Measurements from ENCODE around the gene GPX4.
A peak's percentile ranks its signal among the peaks of the same experiment; 100 is the strongest.

Gene GPX4

DNA sequence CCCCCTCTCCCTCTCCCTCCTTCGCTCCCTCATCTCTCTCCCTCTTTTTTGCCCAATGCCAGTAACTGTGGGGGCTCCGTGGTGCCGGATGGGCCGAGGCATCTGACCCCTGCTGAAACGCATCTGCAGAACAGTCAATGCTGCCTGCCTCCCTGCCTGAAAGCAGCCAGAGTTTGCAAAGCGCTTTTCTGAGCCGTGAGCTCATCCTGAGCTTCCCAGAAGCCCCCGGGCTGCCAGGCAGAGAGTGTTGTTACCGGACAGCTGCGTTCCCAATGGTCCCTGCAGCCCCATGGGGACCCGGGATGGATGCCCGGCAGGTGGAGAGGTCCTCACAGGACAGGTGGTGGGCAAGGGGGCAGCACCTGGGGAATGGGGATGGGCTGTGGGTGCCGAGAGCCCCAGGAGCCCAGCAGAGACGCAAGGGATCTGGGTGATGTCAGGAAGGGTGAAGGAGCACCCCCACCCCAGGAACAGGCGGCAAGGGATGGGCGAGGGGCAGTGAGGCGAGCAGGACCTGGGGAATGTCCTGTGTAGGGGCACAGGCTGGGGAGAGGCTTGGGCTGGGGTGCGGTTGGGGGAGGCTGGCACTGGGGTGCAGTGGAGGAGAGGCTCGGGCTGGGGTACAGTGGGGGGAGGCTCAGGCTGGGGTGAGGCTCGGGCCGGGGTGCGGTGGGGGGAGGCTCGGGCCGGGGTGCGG lies 33.0 kb downstream of the GPX4 start:
- peak overlapping the region; percentile 78 for H3K27ac Mint-ChIP-seq
- ATAC-seq: no peak

DNA sequence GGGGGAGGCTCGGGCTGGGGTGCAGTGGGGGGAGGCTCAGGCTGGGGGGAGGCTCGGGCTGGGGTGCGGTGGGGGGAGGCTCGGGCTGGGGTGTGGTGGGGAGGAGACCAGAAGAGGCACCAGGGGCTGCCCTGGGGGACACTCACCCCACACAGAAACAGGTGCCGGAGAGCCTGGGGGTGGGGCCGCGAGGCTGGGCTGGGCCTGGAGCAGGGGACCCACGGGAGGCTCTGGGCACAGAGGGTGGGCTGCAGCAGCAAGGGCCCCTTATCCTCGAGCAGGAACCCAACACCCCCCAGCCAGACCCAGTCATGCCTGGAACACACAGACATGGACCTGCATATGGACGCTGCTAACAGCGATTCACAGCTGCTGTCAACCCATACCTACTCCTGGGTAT lies 34.3 kb downstream of the GPX4 start:
- H3K4me3 Mint-ChIP-seq: no peak overlapping the region
- ATAC-seq (no peak), DNase-seq (ENCODE audit: low spot score in 2 of 2) (no peak)
- H3K4me1 Mint-ChIP-seq: peaks cover 32% of the 10 kb centered on the region
- peaks cover 32% of the 10 kb centered on the region for H3K36me3 Mint-ChIP-seq
- no peaks in the 10 kb centered on the region for H3K9me3 Mint-ChIP-seq
- H3K27ac Mint-ChIP-seq: no peak overlapping the region

More for the DNA sequence above, 33.0 kb downstream of the GPX4 start:
- peaks cover 32% of the 10 kb centered on the region for H3K4me1 Mint-ChIP-seq
- H3K36me3 Mint-ChIP-seq: peaks cover 40% of the 10 kb centered on the region
- no peaks in the 10 kb centered on the region for H3K9me3 Mint-ChIP-seq
- no peak overlapping the region for H3K4me3 Mint-ChIP-seq
- no peak for DNase-seq (ENCODE audit: low spot score in 2 of 2)

DNA sequence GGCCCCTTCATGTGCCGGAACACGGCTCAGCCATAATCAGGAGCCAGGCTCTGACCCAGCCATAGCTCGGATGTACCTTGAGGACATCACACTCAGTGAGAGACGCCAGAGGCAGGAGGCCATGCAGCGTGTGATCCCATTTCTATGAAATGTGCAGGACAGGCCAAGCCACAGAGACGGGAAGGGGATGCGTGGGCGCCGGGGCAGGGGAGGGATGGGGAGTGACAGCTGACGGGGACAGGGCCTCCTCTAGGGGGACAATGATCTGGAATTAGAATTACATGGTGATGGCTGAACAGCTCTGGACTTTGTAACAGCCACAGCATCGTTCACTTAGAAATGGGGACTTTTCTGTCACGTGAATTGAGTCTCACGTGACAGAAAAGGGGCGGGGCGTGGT lies 35.3 kb downstream of the GPX4 start:
- Mint-ChIP-seq H3K27ac (peak overlapping the region; percentile 64), H3K4me3 (no peak overlapping the region), H3K36me3 (peaks cover 33% of the 10 kb centered on the region), H3K4me1 (peaks cover 24% of the 10 kb centered on the region), H3K9me3 (no peaks in the 10 kb centered on the region)
- ATAC-seq (no peak), DNase-seq (ENCODE audit: low spot score in 2 of 2) (no peak)

DNA sequence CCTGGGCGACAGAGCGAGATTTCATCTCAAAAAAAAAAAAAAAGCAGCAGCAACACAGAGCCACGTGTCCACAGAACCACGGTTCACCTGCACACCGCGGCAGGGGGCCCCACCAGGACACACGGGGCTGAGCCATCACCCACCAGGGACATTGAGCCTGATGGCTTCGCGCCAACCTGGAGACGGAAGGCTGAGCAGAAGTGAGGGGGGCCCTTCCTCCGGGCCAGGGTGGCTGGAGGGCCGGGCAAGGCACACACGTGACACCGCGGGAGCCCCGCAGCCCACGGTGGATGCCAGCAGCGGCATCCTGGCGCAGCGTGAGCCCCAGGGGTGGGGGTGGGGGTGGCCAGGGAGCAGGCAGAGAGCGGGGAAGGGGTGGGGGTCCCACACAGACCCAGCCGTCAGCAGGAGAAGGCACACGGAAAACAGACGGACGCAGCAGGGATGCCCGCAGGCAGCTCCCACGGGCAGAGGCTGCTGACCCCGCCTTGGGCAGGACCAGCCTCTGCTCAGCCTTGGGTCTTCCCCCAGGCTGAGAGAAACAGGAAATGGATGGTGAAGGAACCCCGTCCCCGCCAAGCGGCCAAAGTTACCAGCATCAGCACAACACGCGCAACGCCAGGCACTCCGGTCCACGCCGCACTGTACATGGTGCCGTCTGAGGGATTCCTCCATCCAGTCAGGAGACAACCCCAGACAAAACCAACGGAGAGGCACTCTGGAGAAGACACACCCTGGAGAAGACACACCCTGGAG lies 36.7 kb downstream of the GPX4 start:
- Mint-ChIP-seq H3K27ac (peak overlapping the region; percentile 64), H3K4me3 (no peak overlapping the region), H3K36me3 (peaks cover 44% of the 10 kb centered on the region), H3K4me1 (peaks cover 28% of the 10 kb centered on the region), H3K9me3 (no peaks in the 10 kb centered on the region)
- DNase-seq (ENCODE audit: low spot score in 2 of 2) (no peak), ATAC-seq (no peak)

DNA sequence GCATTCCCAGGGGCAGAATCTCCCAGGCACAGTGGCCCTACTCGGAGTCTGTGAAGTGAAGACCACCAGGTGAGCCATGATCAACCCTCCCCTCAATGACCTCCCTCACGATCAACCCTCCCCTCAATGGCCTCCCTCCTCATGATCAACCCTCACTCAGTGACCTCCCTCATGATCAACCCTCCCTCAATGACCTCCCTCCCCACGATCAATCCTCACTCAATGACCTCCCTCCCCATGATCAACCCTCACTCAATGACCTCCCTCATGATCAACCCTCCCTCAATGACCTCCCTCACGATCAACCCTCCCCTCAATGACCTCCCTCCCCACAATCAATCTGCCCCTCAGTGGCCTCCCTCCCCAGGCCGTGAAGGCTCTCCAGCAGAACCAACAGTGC lies 38.1 kb downstream of the GPX4 start:
- H3K36me3 Mint-ChIP-seq: peaks cover 47% of the 10 kb centered on the region
- no peaks in the 10 kb centered on the region for H3K9me3 Mint-ChIP-seq
- no peak for DNase-seq (ENCODE audit: low spot score in 2 of 2)
- H3K4me1 Mint-ChIP-seq: peaks cover 17% of the 10 kb centered on the region
- no peak overlapping the region for H3K4me3 Mint-ChIP-seq
- H3K27ac Mint-ChIP-seq: peak overlapping the region; percentile 20
- peak; percentile 50 for ATAC-seq

DNA sequence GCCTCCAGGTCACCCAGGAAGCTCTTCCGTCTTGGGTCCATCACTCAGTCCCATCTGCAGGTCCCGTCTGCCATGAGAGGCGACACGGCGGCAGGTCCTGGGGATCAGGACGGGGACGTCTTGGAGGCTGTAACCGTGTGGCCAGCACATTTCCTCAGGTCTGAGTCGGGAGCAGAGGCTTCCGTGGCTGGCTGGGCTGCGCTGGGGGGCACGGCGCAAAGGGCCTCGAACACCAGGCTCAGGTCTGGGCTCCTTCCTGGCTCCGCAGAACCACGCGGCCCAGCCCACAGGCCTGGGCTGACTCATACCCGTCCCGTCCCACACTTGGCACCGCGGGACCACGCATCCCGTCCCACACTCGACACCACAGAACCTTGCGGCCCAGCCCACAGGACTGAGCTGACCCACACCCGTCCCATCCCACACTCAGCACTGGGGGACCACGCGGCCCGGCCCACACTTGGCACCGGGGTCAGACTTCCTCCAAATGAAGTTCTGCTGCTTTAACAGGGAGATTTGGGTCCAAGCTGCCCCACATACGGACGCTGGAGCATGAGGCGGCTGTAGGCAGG lies 40.1 kb downstream of the GPX4 start:
- DNase-seq (ENCODE audit: low spot score in 2 of 2): no peak
- H3K27ac Mint-ChIP-seq: peak overlapping the region; percentile 89
- peaks cover 17% of the 10 kb centered on the region for H3K4me1 Mint-ChIP-seq
- H3K36me3 Mint-ChIP-seq: peaks cover 57% of the 10 kb centered on the region
- no peak overlapping the region for H3K4me3 Mint-ChIP-seq
- no peaks in the 10 kb centered on the region for H3K9me3 Mint-ChIP-seq
- no peak for ATAC-seq

DNA sequence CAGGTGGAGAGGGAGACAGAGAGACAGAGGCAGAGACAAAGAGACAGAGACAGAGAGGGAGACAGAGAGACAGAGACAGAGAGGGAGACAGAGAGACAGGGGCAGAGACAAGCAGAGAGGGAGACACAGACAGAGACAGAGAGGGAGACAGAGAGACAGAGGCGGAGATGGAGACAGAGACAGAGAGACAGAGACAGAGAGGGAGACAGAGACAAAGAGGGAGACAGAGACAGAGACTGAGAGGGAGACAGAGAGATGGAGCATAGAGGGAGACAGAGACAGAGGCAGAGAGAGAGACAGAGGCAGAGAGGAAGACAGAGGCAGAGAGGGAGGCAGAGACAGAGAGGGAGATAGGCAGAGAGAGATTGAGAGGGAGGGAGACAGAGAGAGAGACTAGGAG lies 40.9 kb downstream of the GPX4 start:
- H3K27ac Mint-ChIP-seq: peak overlapping the region; percentile 89

DNA sequence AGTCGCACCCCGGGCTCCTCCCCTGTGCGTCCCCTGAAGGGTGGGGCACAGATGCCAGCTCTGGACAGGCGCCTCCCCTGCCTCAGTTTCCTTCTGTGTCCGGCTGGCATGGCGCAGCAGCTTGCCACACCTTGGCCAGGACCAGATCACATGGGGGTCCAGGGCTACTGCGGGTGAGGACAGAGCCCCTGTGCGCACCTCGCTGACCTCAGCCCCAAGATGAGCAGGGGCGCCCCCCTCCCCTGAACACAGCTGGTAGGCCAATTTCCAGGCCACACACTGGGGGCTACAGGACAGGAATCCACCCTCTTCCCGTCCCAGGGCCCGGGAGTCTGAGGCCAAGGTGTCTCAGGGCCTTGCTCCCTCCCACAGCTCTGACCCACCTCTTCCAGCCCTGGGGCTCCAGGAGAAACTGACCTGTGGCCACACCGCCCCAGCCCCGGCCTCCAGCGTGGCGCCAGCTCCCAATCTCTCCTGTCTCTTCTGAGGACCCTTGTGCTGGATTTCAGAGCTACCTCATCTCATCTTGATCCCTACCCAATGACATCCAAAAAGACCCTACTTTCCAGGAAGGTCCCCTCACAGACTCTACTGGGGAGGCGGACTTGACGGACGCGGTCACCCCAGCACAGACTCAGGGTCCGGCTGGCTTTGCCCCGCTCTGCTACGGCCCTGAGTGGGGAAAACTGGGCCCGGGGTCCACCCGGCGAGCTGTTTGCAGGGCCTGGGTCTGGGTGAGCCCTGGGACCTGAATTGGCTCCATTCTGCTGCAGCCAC lies 42.0 kb downstream of the GPX4 start:
- peaks cover 46% of the 10 kb centered on the region for H3K36me3 Mint-ChIP-seq
- H3K9me3 Mint-ChIP-seq: no peaks in the 10 kb centered on the region
- H3K27ac Mint-ChIP-seq: peak overlapping the region; percentile 89
- H3K4me3 Mint-ChIP-seq: no peak overlapping the region
- peaks cover 15% of the 10 kb centered on the region for H3K4me1 Mint-ChIP-seq
- ATAC-seq (no peak), DNase-seq (ENCODE audit: low spot score in 2 of 2) (no peak)

More for the DNA sequence above, 40.9 kb downstream of the GPX4 start:
- ATAC-seq (no peak), DNase-seq (ENCODE audit: low spot score in 2 of 2) (no peak)
- H3K9me3 Mint-ChIP-seq: no peaks in the 10 kb centered on the region
- peaks cover 18% of the 10 kb centered on the region for H3K4me1 Mint-ChIP-seq
- no peak overlapping the region for H3K4me3 Mint-ChIP-seq
- H3K36me3 Mint-ChIP-seq: peaks cover 54% of the 10 kb centered on the region

DNA sequence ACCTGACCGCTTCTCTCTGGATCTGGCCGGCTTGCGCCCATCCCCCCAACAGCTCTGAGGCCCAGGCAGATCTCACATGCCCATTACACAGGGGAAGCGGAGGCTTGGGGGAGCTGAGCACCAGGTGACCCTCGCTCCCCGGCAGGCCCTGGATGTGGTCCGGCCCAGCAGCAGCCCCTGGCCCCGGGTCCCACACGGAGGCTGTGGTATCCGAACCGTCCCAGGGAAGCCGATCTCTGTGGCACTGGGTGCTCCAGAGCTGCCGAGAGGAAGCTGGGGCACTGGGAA lies 42.6 kb downstream of the GPX4 start:
- H3K9me3 Mint-ChIP-seq: no peaks in the 10 kb centered on the region
- no peak for DNase-seq (ENCODE audit: low spot score in 2 of 2)
- H3K27ac Mint-ChIP-seq: peak overlapping the region; percentile 89
- peaks cover 15% of the 10 kb centered on the region for H3K4me1 Mint-ChIP-seq
- H3K36me3 Mint-ChIP-seq: peaks cover 41% of the 10 kb centered on the region
- H3K4me3 Mint-ChIP-seq: no peak overlapping the region
- ATAC-seq: no peak

DNA sequence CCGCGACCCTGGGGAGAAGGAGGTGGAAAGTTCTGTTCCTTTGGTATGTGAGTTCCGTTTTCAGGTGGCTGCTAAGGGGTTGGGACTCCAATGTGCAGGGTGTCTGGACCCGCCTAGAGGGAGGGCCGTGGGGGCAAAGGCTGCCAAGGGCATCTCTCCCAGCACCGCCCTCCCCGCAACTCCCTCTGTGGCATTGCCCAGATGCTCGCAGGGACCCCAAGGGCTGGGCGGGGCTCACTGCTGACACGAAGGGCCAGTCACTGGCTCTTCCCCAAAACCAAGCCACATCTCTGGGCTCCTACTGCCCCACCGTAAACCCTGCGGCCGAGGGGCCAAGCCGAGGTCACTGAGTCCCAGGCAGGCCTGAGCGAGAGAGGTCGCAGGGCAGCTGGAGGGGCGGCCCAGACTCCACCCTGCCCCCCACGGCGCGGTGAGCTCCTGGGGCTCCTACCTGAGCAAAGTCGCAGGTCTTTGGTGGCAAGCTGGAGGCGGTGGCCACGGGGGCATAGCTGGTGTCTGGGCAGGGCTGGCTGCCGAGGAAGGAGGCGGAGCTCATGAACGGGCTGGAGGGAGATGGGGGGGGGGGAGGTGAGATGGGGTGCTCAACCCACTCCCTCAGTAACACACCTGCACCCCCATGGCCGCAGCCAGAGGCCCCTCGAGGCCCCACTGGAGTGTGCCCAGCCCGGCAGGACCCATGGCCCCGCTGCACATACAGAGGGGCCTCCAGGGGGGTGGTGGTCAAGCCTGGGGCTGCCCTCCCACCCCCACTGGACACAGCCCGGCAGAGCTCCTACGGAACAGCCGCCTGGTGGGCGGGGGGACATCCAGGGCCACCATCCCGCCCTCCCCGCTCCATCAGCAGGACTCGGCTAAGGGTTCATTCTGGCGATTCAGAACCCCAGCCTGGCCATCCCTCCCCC lies 43.3 kb downstream of the GPX4 start:
- Mint-ChIP-seq H3K9me3 (no peaks in the 10 kb centered on the region), H3K36me3 (peaks cover 44% of the 10 kb centered on the region), H3K4me1 (peaks cover 15% of the 10 kb centered on the region), H3K4me3 (no peak overlapping the region), H3K27ac (no peak overlapping the region)
- no peak for DNase-seq (ENCODE audit: low spot score in 2 of 2)
- no peak for ATAC-seq

DNA sequence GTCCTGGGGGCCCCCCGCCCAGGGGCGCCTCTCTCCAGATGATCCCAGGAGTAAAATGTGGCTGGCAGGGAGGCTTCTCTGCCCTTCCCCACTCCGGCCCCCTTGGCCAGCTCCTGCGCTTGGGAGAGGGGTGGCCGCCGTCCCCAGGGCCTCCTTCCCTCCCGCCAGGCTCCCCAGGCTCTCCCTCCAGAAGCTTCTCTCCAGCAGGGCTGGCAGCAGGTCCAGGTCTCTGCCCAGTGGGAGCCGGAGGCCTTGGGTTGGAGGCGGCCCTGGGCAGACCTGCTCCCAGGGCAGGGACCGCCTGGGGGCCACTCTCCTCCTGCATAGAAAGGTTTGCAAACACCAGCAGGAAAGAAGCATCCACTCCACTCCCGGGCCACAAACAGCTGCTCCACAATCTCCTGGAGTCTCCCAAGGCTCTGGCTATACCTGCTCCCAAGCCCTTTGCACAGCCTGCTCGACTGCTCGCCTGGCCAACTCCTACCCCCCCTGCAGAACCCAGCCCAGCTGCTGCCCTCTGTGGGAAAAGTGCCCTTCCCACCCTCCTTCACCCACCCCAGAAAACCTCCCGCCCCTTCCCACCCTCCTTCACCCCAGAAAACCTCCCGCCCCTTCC lies 44.2 kb downstream of the GPX4 start:
- ATAC-seq: no peak
- DNase-seq (ENCODE audit: low spot score in 2 of 2): no peak
- H3K36me3 Mint-ChIP-seq: peaks cover 51% of the 10 kb centered on the region
- H3K9me3 Mint-ChIP-seq: no peaks in the 10 kb centered on the region
- peaks cover 15% of the 10 kb centered on the region for H3K4me1 Mint-ChIP-seq
- H3K27ac Mint-ChIP-seq: no peak overlapping the region
- H3K4me3 Mint-ChIP-seq: no peak overlapping the region

DNA sequence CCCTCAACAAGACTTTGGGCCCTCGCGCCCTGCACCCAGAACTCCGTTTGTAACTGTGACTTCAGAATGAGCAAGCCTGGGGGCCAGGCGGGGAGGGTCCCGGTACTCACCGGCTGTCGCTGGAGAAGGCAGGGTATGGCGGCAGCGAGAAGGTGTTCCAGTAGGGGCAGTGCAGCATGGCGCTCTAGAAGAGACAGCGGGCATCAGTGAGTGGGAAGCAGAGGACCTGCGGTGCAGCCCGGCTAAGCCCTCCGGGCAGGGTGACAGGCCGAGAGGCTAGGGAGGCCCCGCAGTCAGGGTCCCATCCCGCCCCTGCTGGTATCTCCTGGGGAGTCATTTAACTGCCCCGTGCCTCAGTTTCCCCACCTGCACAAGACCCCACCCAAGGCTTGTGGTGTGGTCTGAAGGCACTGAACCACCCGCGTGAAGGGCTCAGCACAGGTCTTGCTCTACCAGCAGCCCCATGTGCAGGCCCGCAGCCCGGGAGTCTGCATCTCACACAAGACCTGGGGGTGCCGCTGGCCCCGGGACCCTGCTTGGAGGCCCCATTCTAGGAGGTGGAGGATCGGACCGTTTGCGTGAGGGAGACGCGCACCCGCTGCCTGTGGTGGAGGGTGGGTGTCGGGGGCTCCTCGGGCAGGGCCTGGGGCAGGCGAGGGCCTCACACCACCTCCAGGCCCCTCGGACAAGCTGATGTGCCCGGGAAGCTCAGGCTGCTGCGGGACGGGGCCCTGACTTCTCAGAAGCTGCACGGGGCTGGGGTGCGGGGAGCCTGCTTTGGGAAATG lies 45.7 kb downstream of the GPX4 start:
- Mint-ChIP-seq H3K36me3 (peaks cover 47% of the 10 kb centered on the region), H3K9me3 (no peaks in the 10 kb centered on the region), H3K4me1 (peaks cover 11% of the 10 kb centered on the region), H3K27ac (no peak overlapping the region), H3K4me3 (no peak overlapping the region)
- DNase-seq (ENCODE audit: low spot score in 2 of 2) (no peak), ATAC-seq (no peak)

DNA sequence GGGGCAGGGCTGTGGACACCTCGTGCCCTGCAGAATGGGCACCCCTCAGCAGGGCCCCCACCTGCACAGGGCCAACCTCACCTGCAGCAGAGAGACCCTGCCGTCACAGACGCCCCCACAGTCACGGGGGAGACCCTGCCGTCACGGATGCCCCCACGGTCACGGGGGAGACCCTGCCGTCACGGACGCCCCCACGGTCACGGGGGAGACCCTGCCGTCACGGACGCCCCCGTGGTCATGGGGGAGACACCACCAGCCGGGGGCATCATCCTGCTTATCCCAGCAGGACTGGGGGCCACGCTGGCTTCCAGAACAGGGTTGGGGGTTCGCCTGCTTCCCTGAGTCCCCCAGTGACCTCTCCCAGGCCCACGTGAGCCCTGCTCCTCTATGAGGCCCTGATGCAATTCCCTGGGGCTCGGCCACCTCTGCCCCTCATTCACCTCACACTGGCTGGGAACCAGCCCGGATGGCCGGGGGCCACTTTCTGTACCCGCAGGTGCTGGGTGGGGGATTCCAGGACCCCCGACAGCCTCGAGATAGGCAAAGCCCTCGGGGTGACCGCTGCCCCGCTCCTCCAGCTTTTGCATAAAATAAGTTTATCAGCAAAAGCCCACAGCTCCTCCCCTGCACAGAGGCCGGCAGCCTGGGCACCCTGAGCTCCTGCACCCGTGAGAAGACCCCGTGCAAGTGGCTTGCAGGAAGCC lies 46.7 kb downstream of the GPX4 start:
- H3K36me3 Mint-ChIP-seq: peaks cover 37% of the 10 kb centered on the region
- ATAC-seq (no peak), DNase-seq (ENCODE audit: low spot score in 2 of 2) (no peak)
- H3K9me3 Mint-ChIP-seq: no peaks in the 10 kb centered on the region
- H3K27ac Mint-ChIP-seq: no peak overlapping the region
- H3K4me1 Mint-ChIP-seq: peaks cover 4% of the 10 kb centered on the region
- H3K4me3 Mint-ChIP-seq: no peak overlapping the region

Measured in stimulated activated effector memory CD8-positive, alpha-beta T cell treated with anti-CD3 and anti-CD28 coated beads, Interleukin-12 subunit alpha, Interleukin-12 subunit beta, amount 100 ng/mL, for 72 hours (primary cell).